ENCODE results near the gene GHRH. TPM values are rescaled to one million over a fixed set of nuclear protein-coding genes. Genes with fewer than 3 reads are reported as not detected.

The GHRH gene
- total RNA-seq, 1 experiment from 2014 or later, result not detected

GRCh38 chr20:37279820-37280219 is 18.2 kb upstream of the GHRH start:
- TF ChIP-seq ATF3 (IDR thresholded peaks at IDR 0.05) (no peak), RAD21 (IDR thresholded peaks at IDR 0.05; ENCODE audit: low read depth) (no peak), CBX3 (IDR thresholded peaks at IDR 0.05; ENCODE audit: low read depth) (no peak), MAX (IDR thresholded peaks at IDR 0.05) (no peak), YY1 (IDR thresholded peaks at IDR 0.05; ENCODE audit: extremely low read depth, insufficient replicate concordance, low read depth, low read length) (no peak), POLR2A (IDR thresholded peaks at IDR 0.05; ENCODE audit: borderline replicate concordance, extremely low read depth, insufficient read depth, insufficient read length) (no peak), CTCF (IDR thresholded peaks at IDR 0.05 in 2 of 3, conservative IDR thresholded peaks at IDR 0.05 in 1 of 3; ENCODE audit: borderline replicate concordance in 1 of 3, insufficient read depth in 1 of 3, low read depth in 2 of 3, low read length in 2 of 3) (no peak), EZH2phosphoT487 (IDR thresholded peaks at IDR 0.05; ENCODE audit: borderline replicate concordance) (no peak), SRF (IDR thresholded peaks at IDR 0.05; ENCODE audit: low read depth) (no peak)
- Histone ChIP-seq H3K27me3 (ENCODE audit: insufficient read depth, low read length) (no peaks in the 10 kb centered on the region), H3K9ac (ENCODE audit: low read length) (no peak overlapping the region), H3K4me3 (replicated peaks in 1 of 2; ENCODE audit: low read depth in 1 of 2, low read length in 2 of 2) (no peak overlapping the region), H3K4me2 (ENCODE audit: low read length) (no peak overlapping the region), H3K36me3 (ENCODE audit: control insufficient read depth in 1 of 2, insufficient read depth in 2 of 2, low read length in 2 of 2) (no peaks in the 10 kb centered on the region), H3K27ac (ENCODE audit: low read depth, low read length) (no peak overlapping the region), H3K79me2 (ENCODE audit: insufficient read depth, low read length) (no peaks in the 10 kb centered on the region), H3K9me2 (ENCODE audit: insufficient read depth) (no peaks in the 10 kb centered on the region), H3K9me3 (ENCODE audit: control insufficient read depth in 1 of 2, insufficient read depth in 1 of 2, low read depth in 1 of 2, low read length in 2 of 2) (no peaks in the 10 kb centered on the region), H2AFZ (ENCODE audit: low read depth, low read length, poor library complexity, severe bottlenecking) (no peak overlapping the region), H3K4me1 (ENCODE audit: control insufficient read depth in 1 of 2, insufficient read depth in 2 of 2, low read length in 2 of 2) (peaks cover 0 to 5% of the 10 kb centered on the region in 2 experiments; a peak in 1 of 4 replicates), H4K20me1 (ENCODE audit: insufficient read depth) (no peaks in the 10 kb centered on the region)
- ChIA-PET CTCF (interaction anchor here (1.6 kb wide), 1 partner anchor 10 kb away, joined by 5 read pairs; no protein-coding TSS in a partner anchor), POLR2A (no interaction called here), RAD21 (ENCODE audit: low non-redundant PET in 1 of 2, low total read pairs in 2 of 2, uncharacterized antibody in 2 of 2, unreplicated experiment in 2 of 2) (no interaction called here)
- no peak for ATAC-seq
- no peak for DNase-seq (ENCODE audit: low read depth, low spot score)
- no TSS peak for BruUV-seq (replicated peaks)
- intact Hi-C loops (cut with micrococcal nuclease), result no loop called here

Measured in HCT116 (cell line).